WTC11 (cell line): ENCODE data around the gene TMEM100. TPM values are rescaled to one million over a fixed set of nuclear protein-coding genes. Genes with fewer than 3 reads are reported as not detected.

ENCODE experiments used
- ATAC-seq: fragments of 200-7000 bp; cut with Tn5 transposase; 2 replicates; pipeline ENCODE4 v1.10.0; 2021; ENCODE audit warnings: mild to moderate bottlenecking, moderate library complexity
- CTCF ChIA-PET: fragments of 300-600 bp; sonication (Branson Sonifier 250); formaldehyde crosslinking; loops from one replicate; lab custom pipeline; 2021; ENCODE audit warnings: antibody characterized with exemption; lab: Charles Lee
- POLR2A ChIA-PET: fragments of 350-600 bp; sonication (Branson Sonifier 250); formaldehyde crosslinking; loops from one replicate; lab custom pipeline; 2021; ENCODE audit warnings: antibody characterized with exemption; lab: Charles Lee
- DNase-seq: peaks from one replicate; pipeline ENCODE4 v3.0.0; 2021; ENCODE audit warnings: low spot score
- H3K27ac Mint-ChIP-seq: 2 replicates; pipeline ENCODE4 v1.8.0; 2021; ENCODE audit warnings: mixed read lengths
- H3K27me3 Mint-ChIP-seq: 2 replicates; pipeline ENCODE4 v1.8.0; 2021; ENCODE audit warnings: low read depth, mild to moderate bottlenecking, moderate library complexity, mixed read lengths
- H3K36me3 Mint-ChIP-seq: 2 replicates; pipeline ENCODE4 v1.8.0; 2021; ENCODE audit warnings: mixed read lengths
- H3K4me1 Mint-ChIP-seq: 2 replicates; pipeline ENCODE4 v1.8.0; 2022; ENCODE audit warnings: mixed read lengths
- H3K4me3 Mint-ChIP-seq: 2 replicates; pipeline ENCODE4 v1.8.0; 2021; ENCODE audit warnings: mild to moderate bottlenecking, moderate library complexity, mixed read lengths
- H3K9me3 Mint-ChIP-seq: 2 replicates; pipeline ENCODE4 v1.8.0; 2021; ENCODE audit warnings: mixed read lengths
- ATF1 ChIP-seq: sonication (generic); formaldehyde crosslinking; IDR thresholded peaks from 2 replicates; pipeline ENCODE4 v1.8.1; 2023; ENCODE audit warnings: mild to moderate bottlenecking, moderate library complexity, missing genetic modification reagents
- ATF3 ChIP-seq: sonication (generic); formaldehyde crosslinking; conservative IDR thresholded peaks from 2 replicates; pipeline ENCODE4 v1.8.1; 2022; ENCODE audit warnings: mild to moderate bottlenecking, missing genetic modification reagents
- CREB1 ChIP-seq: sonication (generic); formaldehyde crosslinking; IDR thresholded peaks from 2 replicates; pipeline ENCODE4 v1.8.0; 2023; ENCODE audit warnings: mild to moderate bottlenecking, missing genetic modification reagents
- CREM ChIP-seq: sonication (generic); formaldehyde crosslinking; IDR thresholded peaks from 2 replicates; pipeline ENCODE4 v1.8.1; 2022; ENCODE audit warnings: mild to moderate bottlenecking, missing genetic modification reagents, moderate library complexity
- CTCF ChIP-seq: fragments of 200-600 bp; IDR thresholded peaks from 2 replicates; pipeline ENCODE4 v1.8.0; 2022; ENCODE audit warnings: antibody characterized with exemption
- HMGXB4 ChIP-seq: sonication (generic); formaldehyde crosslinking; IDR thresholded peaks from 2 replicates; pipeline ENCODE4 v1.8.1; 2023; ENCODE audit warnings: mild to moderate bottlenecking, moderate library complexity, missing genetic modification reagents
- IRF2 ChIP-seq: sonication (generic); formaldehyde crosslinking; IDR thresholded peaks from 2 replicates; pipeline ENCODE4 v1.8.0; 2022; ENCODE audit warnings: low read depth, missing genetic modification reagents, borderline replicate concordance
- KAT7 ChIP-seq: sonication (generic); formaldehyde crosslinking; IDR thresholded peaks from 2 replicates; pipeline ENCODE4 v1.8.1; 2023; ENCODE audit warnings: missing genetic modification reagents, mild to moderate bottlenecking, borderline replicate concordance
- MXD4 ChIP-seq: fragments of 250-450 bp; sonication (Bioruptor Pico); IDR thresholded peaks from 2 replicates; pipeline ENCODE4 v1.8.0; 2021; ENCODE audit warnings: mild to moderate bottlenecking, moderate library complexity, borderline replicate concordance
- MYBL2 ChIP-seq: sonication (generic); formaldehyde crosslinking; IDR thresholded peaks from 2 replicates; pipeline ENCODE4 v1.8.1; 2023; ENCODE audit warnings: mild to moderate bottlenecking, moderate library complexity, missing genetic modification reagents
- NFATC4 ChIP-seq: fragments of 250-450 bp; sonication (Bioruptor Pico); IDR thresholded peaks from 2 replicates; pipeline ENCODE4 v1.9.0; 2021; ENCODE audit warnings: mild to moderate bottlenecking
- PRRX2 ChIP-seq: fragments of 250-450 bp; sonication (Bioruptor Pico); IDR thresholded peaks from 2 replicates; pipeline ENCODE4 v1.8.0; 2021; ENCODE audit warnings: mild to moderate bottlenecking
- RORB ChIP-seq: fragments of 250-450 bp; sonication (Bioruptor Pico); IDR thresholded peaks from 2 replicates; pipeline ENCODE4 v1.9.0; 2021; ENCODE audit warnings: mild to moderate bottlenecking
- TEAD1 ChIP-seq: sonication (generic); formaldehyde crosslinking; IDR thresholded peaks from 2 replicates; pipeline ENCODE4 v1.8.0; 2022; ENCODE audit warnings: mild to moderate bottlenecking, missing genetic modification reagents
- USF1 ChIP-seq: sonication (generic); formaldehyde crosslinking; IDR thresholded peaks from 2 replicates; pipeline ENCODE4 v1.8.0; 2022; ENCODE audit warnings: mild to moderate bottlenecking, missing genetic modification reagents
- USF2 ChIP-seq: sonication (generic); formaldehyde crosslinking; IDR thresholded peaks from 2 replicates; pipeline ENCODE4 v1.8.1; 2023; ENCODE audit warnings: mild to moderate bottlenecking, missing genetic modification reagents, moderate library complexity
- ZBTB21 ChIP-seq: sonication (generic); formaldehyde crosslinking; IDR thresholded peaks from 2 replicates; pipeline ENCODE4 v1.8.1; 2023; ENCODE audit warnings: mild to moderate bottlenecking, missing genetic modification reagents, borderline replicate concordance
- ZNF219 ChIP-seq: sonication (generic); formaldehyde crosslinking; IDR thresholded peaks from 2 replicates; pipeline ENCODE4 v1.8.0; 2023; ENCODE audit warnings: missing genetic modification reagents, mild to moderate bottlenecking, borderline replicate concordance
- ZNF425 ChIP-seq: fragments of 250-450 bp; sonication (Bioruptor Pico); conservative IDR thresholded peaks from 2 replicates; pipeline ENCODE4 v1.9.0; 2021; ENCODE audit warnings: mild to moderate bottlenecking
- ZSCAN18 ChIP-seq: fragments of 250-450 bp; sonication (Bioruptor Pico); IDR thresholded peaks from 2 replicates; pipeline ENCODE4 v2.1.2; 2022; ENCODE audit warnings: mild to moderate bottlenecking, moderate library complexity
- total RNA-seq: library from RNA; stranded (reverse); gene quantifications from 3 replicates; pipeline ENCODE4 v1.2.3, GENCODE V29; 2021

TMEM100 gene
- total RNA-seq, 1 experiment from 2014 or later, result 1.1 TPM

- no peak overlapping the region for H3K27ac Mint-ChIP-seq
- DNase-seq (no peak), ATAC-seq (no peak)
- H3K9me3 Mint-ChIP-seq, result no peaks in the 10 kb centered on the region
- H3K4me3 Mint-ChIP-seq, result no peak overlapping the region
- no peaks in the 10 kb centered on the region for H3K36me3 Mint-ChIP-seq
- POLR2A ChIA-PET, result no interaction called here
- TF ChIP-seq RORB (CRISPR knock-in tag) (no peak), ATF1 (CRISPR knock-in tag) (no peak), USF2 (no peak), ATF3 (CRISPR knock-in tag) (no peak), KAT7 (CRISPR knock-in tag) (no peak), CTCF (no peak), HMGXB4 (CRISPR knock-in tag) (no peak), PRRX2 (no peak), ZNF425 (no peak), ZNF219 (CRISPR knock-in tag) (no peak)
- TF ChIP-seq, all 79 proteins: peak for 0
- CTCF ChIA-PET, result interaction anchor here (1.8 kb wide), 1 partner anchor 10 kb away, joined by 8 read pairs; no protein-coding TSS in a partner anchor
- H3K27me3 Mint-ChIP-seq, result no peaks in the 10 kb centered on the region
- H3K4me1 Mint-ChIP-seq, result peaks cover 64% of the 10 kb centered on the region
These were observed 5.3 kb upstream of the TMEM100 start for GRCh38 chr17:55727920-55728319.

GRCh38 chr17:55727275-55727674, 4.6 kb upstream of the TMEM100 start:
- no peak for ATAC-seq
- no peaks in the 10 kb centered on the region for H3K9me3 Mint-ChIP-seq
- H3K27ac Mint-ChIP-seq, result no peak overlapping the region
- TF ChIP-seq USF1 (CRISPR knock-in tag) (no peak), MYBL2 (CRISPR knock-in tag) (no peak), IRF2 (CRISPR knock-in tag) (no peak), MXD4 (CRISPR knock-in tag) (no peak), ZBTB21 (CRISPR knock-in tag) (no peak), ZSCAN18 (CRISPR knock-in tag) (no peak), TEAD1 (CRISPR knock-in tag) (no peak), CREM (CRISPR knock-in tag) (no peak), NFATC4 (no peak), CTCF (no peak), CREB1 (no peak)
- no peak overlapping the region for H3K4me3 Mint-ChIP-seq
- H3K4me1 Mint-ChIP-seq, result peaks cover 64% of the 10 kb centered on the region
- no peaks in the 10 kb centered on the region for H3K36me3 Mint-ChIP-seq
- POLR2A ChIA-PET, result no interaction called here
- no peak for DNase-seq
- H3K27me3 Mint-ChIP-seq, result no peaks in the 10 kb centered on the region
- CTCF ChIA-PET, result interaction anchor here (1.0 kb wide), 1 partner anchor 15 kb away, joined by 3 read pairs; no protein-coding TSS in a partner anchor
